Astrocyte (in vitro differentiated cells and primary cell): ENCODE data around the gene POLR1E. TPM values are rescaled to one million over a fixed set of nuclear protein-coding genes. Genes with fewer than 3 reads are reported as not detected.

Experiments
- DNase-seq: peaks from one replicate; pipeline ENCODE4 v3.0.0-alpha.2; 2010; ENCODE audit warnings: low read depth
- FAIRE-seq: peaks from 2 replicates; lab custom pipeline; 2011; peaks lifted over from hg19 to GRCh38; lab: Jason Lieb, UNC
- H2AFZ ChIP-seq: 2 replicates; pipeline ENCODE4 v1.6.0; 2012; ENCODE audit warnings: low read depth, low read length, inconsistent platforms
- H3K27ac ChIP-seq: 2 replicates; pipeline ENCODE4 v1.5.1; 2011; ENCODE audit warnings: low read depth, low read length, inconsistent platforms
- H3K27me3 ChIP-seq: 2 replicates; pipeline ENCODE4 v1.6.0; 2011; ENCODE audit warnings: low read length, inconsistent platforms; ENCODE audit not compliant: insufficient read depth
- H3K36me3 ChIP-seq: 2 replicates; pipeline ENCODE4 v1.5.1; 2011; ENCODE audit warnings: low read length, inconsistent platforms; ENCODE audit not compliant: insufficient read depth
- H3K4me1 ChIP-seq: 2 replicates; pipeline ENCODE4 v1.5.1; 2011; ENCODE audit warnings: low read length, inconsistent platforms; ENCODE audit not compliant: insufficient read depth
- H3K4me2 ChIP-seq: 2 replicates; pipeline ENCODE4 v1.6.0; 2012; ENCODE audit warnings: low read length, inconsistent platforms
- H3K4me3 ChIP-seq: 2 replicates; pipeline ENCODE4 v1.5.1; 2011; ENCODE audit warnings: low read depth, mild to moderate bottlenecking, low read length, inconsistent platforms; ENCODE audit not compliant: insufficient read depth
- H3K79me2 ChIP-seq: 2 replicates; pipeline ENCODE4 v1.6.0; 2012; ENCODE audit warnings: mild to moderate bottlenecking, low read length, inconsistent platforms; ENCODE audit not compliant: insufficient read depth
- H3K9ac ChIP-seq: 2 replicates; pipeline ENCODE4 v1.6.0; 2012; ENCODE audit warnings: mild to moderate bottlenecking, low read length, inconsistent platforms
- H3K9me3 ChIP-seq: 2 replicates; pipeline ENCODE4 v1.5.1; 2012; ENCODE audit warnings: low read depth, mild to moderate bottlenecking, low read length, inconsistent platforms; ENCODE audit not compliant: insufficient read depth
- H4K20me1 ChIP-seq: 2 replicates; pipeline ENCODE4 v1.6.0; 2012; ENCODE audit warnings: low read length, inconsistent platforms; ENCODE audit not compliant: insufficient read depth
- H3K27ac Mint-ChIP-seq: one replicate; pipeline ENCODE4 v1.8.0; 2021; ENCODE audit warnings: mild to moderate bottlenecking, mixed read lengths; ENCODE audit not compliant: unreplicated experiment
- H3K27me3 Mint-ChIP-seq: one replicate; pipeline ENCODE4 v1.8.0; 2021; ENCODE audit warnings: low read depth, mixed read lengths; ENCODE audit not compliant: unreplicated experiment
- H3K36me3 Mint-ChIP-seq: one replicate; pipeline ENCODE4 v1.8.0; 2021; ENCODE audit warnings: low read depth, mixed read lengths; ENCODE audit not compliant: unreplicated experiment
- H3K4me1 Mint-ChIP-seq: one replicate; pipeline ENCODE4 v1.8.0; 2021; ENCODE audit warnings: low read depth, mixed read lengths; ENCODE audit not compliant: unreplicated experiment
- H3K4me3 Mint-ChIP-seq: one replicate; pipeline ENCODE4 v1.8.0; 2021; ENCODE audit warnings: mild to moderate bottlenecking, moderate library complexity, mixed read lengths; ENCODE audit not compliant: unreplicated experiment
- H3K9me3 Mint-ChIP-seq: one replicate; pipeline ENCODE4 v1.8.0; 2021; ENCODE audit warnings: mild to moderate bottlenecking, mixed read lengths; ENCODE audit not compliant: unreplicated experiment
- EZH2 ChIP-seq: IDR thresholded peaks from 2 replicates; pipeline ENCODE4 v1.6.1; 2012; ENCODE audit warnings: mild to moderate bottlenecking, low read length, inconsistent platforms; ENCODE audit not compliant: insufficient read depth
- total RNA-seq: library from RNA; stranded (reverse); gene quantifications from 2 replicates; pipeline ENCODE4 v1.2.1, GENCODE V29; 2021
- TF ChIP-seq, protein P1 (sequence below): IDR thresholded peaks from 2 replicates; pipeline ENCODE4 v1.5.1; 2011; ENCODE audit warnings: low read depth, mild to moderate bottlenecking, inconsistent platforms, low read length, moderate library complexity; ENCODE audit not compliant: insufficient read depth

The POLR1E gene
- total RNA-seq, 1 donor from 2014 or later, result 23.2 TPM

DNA sequence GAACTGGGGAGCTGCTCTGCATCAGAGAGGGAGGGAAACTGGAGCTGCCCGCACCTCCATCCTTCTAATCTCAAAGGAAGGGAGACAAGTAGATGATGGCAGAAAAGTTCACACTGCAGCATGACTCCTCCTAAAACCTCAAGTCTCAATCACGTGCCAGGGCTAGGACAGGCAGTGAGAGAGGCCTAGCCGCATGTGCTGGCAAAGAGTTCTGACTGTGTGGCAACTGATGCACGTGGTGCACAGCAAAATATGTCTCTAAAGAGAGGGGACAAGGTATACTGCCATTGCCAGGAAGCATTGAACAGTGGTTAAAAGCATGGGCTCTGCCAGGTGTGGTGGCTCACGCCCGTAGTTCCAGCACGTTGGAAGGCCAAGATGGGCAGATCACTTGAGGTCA is 52.4 kb downstream of the POLR1E start:
- H3K27me3 Mint-ChIP-seq, result no peaks in the 10 kb centered on the region
- Histone ChIP-seq H3K4me2 (no peak overlapping the region), H3K79me2 (no peaks in the 10 kb centered on the region), H3K4me1 (no peaks in the 10 kb centered on the region), H4K20me1 (peaks cover 6% of the 10 kb centered on the region), H3K9me3 (no peaks in the 10 kb centered on the region), H3K4me3 (no peak overlapping the region), H3K27me3 (no peaks in the 10 kb centered on the region), H3K9ac (no peak overlapping the region), H2AFZ (no peak overlapping the region), H3K27ac (no peak overlapping the region), H3K36me3 (peaks cover 10% of the 10 kb centered on the region)
- no peak for TF ChIP-seq EZH2
- TF ChIP-seq, protein P1, sequence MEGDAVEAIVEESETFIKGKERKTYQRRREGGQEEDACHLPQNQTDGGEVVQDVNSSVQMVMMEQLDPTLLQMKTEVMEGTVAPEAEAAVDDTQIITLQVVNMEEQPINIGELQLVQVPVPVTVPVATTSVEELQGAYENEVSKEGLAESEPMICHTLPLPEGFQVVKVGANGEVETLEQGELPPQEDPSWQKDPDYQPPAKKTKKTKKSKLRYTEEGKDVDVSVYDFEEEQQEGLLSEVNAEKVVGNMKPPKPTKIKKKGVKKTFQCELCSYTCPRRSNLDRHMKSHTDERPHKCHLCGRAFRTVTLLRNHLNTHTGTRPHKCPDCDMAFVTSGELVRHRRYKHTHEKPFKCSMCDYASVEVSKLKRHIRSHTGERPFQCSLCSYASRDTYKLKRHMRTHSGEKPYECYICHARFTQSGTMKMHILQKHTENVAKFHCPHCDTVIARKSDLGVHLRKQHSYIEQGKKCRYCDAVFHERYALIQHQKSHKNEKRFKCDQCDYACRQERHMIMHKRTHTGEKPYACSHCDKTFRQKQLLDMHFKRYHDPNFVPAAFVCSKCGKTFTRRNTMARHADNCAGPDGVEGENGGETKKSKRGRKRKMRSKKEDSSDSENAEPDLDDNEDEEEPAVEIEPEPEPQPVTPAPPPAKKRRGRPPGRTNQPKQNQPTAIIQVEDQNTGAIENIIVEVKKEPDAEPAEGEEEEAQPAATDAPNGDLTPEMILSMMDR, result no peak
- H3K9me3 Mint-ChIP-seq, result no peaks in the 10 kb centered on the region
- FAIRE-seq (no peak), DNase-seq (no peak)
- H3K4me3 Mint-ChIP-seq, result no peak overlapping the region
- no peak overlapping the region for H3K27ac Mint-ChIP-seq
- peaks cover 22% of the 10 kb centered on the region for H3K36me3 Mint-ChIP-seq
- H3K4me1 Mint-ChIP-seq, result peaks cover 5% of the 10 kb centered on the region

DNA sequence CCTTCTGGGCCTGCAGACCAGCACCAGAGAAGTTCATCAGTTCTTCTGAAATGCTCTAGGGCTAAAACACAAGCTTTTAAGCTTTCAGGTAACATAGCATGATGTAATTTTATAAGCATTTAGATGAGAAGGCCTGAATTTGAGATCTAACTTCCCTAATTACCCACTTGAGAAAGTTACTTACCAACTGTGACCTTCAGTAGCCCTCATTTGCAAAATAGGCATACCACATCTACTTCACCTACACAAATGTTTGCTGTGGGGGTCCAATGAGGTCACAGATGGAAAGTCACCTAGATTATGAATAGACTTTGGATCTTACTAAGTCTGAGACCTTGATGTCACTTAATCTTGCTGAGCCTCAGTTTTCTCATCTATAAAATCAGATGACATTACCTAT is 53.9 kb downstream of the POLR1E start:
- Histone ChIP-seq H3K27me3 (no peaks in the 10 kb centered on the region), H3K27ac (no peak overlapping the region), H3K79me2 (no peaks in the 10 kb centered on the region), H3K9me3 (no peaks in the 10 kb centered on the region), H3K4me1 (no peaks in the 10 kb centered on the region), H4K20me1 (peaks cover 6% of the 10 kb centered on the region), H3K36me3 (peaks cover 10% of the 10 kb centered on the region), H2AFZ (no peak overlapping the region), H3K9ac (no peak overlapping the region), H3K4me2 (no peak overlapping the region), H3K4me3 (no peak overlapping the region)
- no peaks in the 10 kb centered on the region for H3K27me3 Mint-ChIP-seq
- peaks cover 24% of the 10 kb centered on the region for H3K36me3 Mint-ChIP-seq
- peaks cover 5% of the 10 kb centered on the region for H3K4me1 Mint-ChIP-seq
- no peak overlapping the region for H3K27ac Mint-ChIP-seq
- FAIRE-seq (no peak), DNase-seq (no peak)
- no peaks in the 10 kb centered on the region for H3K9me3 Mint-ChIP-seq
- TF ChIP-seq EZH2, result no peak
- TF ChIP-seq, protein P1, result no peak
- H3K4me3 Mint-ChIP-seq, result no peak overlapping the region

DNA sequence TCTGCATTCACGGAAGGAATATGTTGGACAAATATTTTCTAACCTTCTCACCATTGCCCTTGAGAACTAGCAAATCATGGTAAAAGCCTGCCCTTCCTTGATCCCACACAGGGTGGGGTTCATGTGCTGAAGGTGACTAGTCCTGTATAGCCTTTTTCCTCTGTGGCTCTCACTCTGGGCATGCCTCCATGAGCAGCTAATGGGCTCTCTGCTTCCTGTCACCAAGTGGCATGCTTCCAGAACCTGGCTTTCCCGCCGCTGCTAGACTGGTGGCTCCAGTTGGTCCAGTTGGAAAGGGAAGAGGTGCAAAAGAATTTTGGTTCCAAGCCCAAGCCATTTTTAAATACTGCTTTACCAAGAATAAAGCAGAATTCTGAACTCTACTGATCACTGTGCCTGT is 54.9 kb downstream of the POLR1E start:
- Mint-ChIP-seq H3K4me1 (peaks cover 5% of the 10 kb centered on the region), H3K36me3 (peaks cover 20% of the 10 kb centered on the region), H3K27me3 (no peaks in the 10 kb centered on the region), H3K27ac (no peak overlapping the region), H3K4me3 (no peak overlapping the region), H3K9me3 (no peaks in the 10 kb centered on the region)
- no peak overlapping the region for H3K4me2 ChIP-seq
- no peak for FAIRE-seq
- DNase-seq, result no peak
- no peak overlapping the region for H3K9ac ChIP-seq
- peaks cover 10% of the 10 kb centered on the region for H3K36me3 ChIP-seq
- no peaks in the 10 kb centered on the region for H3K79me2 ChIP-seq
- no peaks in the 10 kb centered on the region for H3K4me1 ChIP-seq
- H3K9me3 ChIP-seq, result no peaks in the 10 kb centered on the region
- no peaks in the 10 kb centered on the region for H3K27me3 ChIP-seq
- no peak overlapping the region for H3K4me3 ChIP-seq
- TF ChIP-seq EZH2, result no peak
- TF ChIP-seq, protein P1, result no peak
- H2AFZ ChIP-seq, result no peak overlapping the region
- H4K20me1 ChIP-seq, result peaks cover 6% of the 10 kb centered on the region
- no peak overlapping the region for H3K27ac ChIP-seq
